ENCODE measurements around the gene FOXP1.

Gene FOXP1

GRCh38 chr3:71060536-71060935, 523.0 kb downstream of the FOXP1 start:
- H3K27me3 Mint-ChIP-seq: no peaks in the 10 kb centered on the region
- no peaks in the 10 kb centered on the region for H3K9me3 Mint-ChIP-seq
- H3K27ac Mint-ChIP-seq: no peak overlapping the region
- H3K4me1 Mint-ChIP-seq (ENCODE audit: low read depth): peaks cover 69% of the 10 kb centered on the region
- no peak overlapping the region for H3K4me3 Mint-ChIP-seq
- H3K36me3 Mint-ChIP-seq (ENCODE audit: low read depth): peaks cover 39% of the 10 kb centered on the region

DNA sequence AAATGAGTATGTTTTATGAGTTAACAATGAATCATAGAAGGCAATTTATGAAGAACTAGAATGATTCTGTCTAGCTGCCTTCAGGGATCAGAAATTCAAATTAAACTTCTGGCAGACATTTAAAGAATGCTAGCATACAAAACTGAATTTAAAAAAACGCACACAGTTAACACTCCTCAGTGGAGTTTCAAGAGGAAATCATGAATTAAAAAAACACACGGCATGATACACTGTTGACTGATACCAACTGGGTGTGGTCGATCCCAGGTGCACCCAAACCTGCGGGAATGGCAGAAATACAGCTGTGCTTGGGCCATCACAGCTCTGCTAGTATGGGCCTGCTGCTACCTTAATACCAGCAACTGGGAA, 526.0 kb downstream of the FOXP1 start:
- H3K4me3 Mint-ChIP-seq: peak overlapping the region; percentile 75
- peaks cover 100% of the 10 kb centered on the region for H3K4me1 Mint-ChIP-seq (ENCODE audit: low read depth)
- H3K27ac Mint-ChIP-seq: peak overlapping the region; percentile 98

DNA sequence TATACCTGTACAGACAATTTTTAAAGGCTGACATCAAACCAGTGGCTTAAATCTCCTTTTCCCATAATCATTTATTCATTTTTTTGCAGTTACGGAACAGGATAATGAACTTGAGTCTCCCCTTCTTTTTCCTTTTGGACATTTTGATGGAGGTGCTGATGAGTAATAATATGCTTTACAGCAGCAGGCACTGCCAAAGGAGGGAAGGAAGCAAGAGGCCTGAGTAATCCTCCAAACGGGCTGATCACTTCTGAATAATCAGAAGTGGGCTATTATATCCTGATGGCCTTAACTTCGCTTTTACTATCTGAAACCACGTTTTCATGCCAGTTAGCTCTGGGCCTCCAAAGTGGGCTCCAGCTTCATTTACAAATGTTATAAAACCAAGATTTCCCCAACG, 527.2 kb downstream of the FOXP1 start:
- peak overlapping the region; percentile 75 for H3K4me3 Mint-ChIP-seq
- peak overlapping the region; percentile 98 for H3K27ac Mint-ChIP-seq
- H3K27me3 Mint-ChIP-seq: no peaks in the 10 kb centered on the region
- no peaks in the 10 kb centered on the region for H3K9me3 Mint-ChIP-seq
- H3K36me3 Mint-ChIP-seq (ENCODE audit: low read depth): peaks cover 68% of the 10 kb centered on the region
- peaks cover 100% of the 10 kb centered on the region for H3K4me1 Mint-ChIP-seq (ENCODE audit: low read depth)

More for the DNA sequence above, 526.0 kb downstream of the FOXP1 start:
- H3K27me3 Mint-ChIP-seq: no peaks in the 10 kb centered on the region
- no peaks in the 10 kb centered on the region for H3K9me3 Mint-ChIP-seq
- peaks cover 67% of the 10 kb centered on the region for H3K36me3 Mint-ChIP-seq (ENCODE audit: low read depth)

DNA sequence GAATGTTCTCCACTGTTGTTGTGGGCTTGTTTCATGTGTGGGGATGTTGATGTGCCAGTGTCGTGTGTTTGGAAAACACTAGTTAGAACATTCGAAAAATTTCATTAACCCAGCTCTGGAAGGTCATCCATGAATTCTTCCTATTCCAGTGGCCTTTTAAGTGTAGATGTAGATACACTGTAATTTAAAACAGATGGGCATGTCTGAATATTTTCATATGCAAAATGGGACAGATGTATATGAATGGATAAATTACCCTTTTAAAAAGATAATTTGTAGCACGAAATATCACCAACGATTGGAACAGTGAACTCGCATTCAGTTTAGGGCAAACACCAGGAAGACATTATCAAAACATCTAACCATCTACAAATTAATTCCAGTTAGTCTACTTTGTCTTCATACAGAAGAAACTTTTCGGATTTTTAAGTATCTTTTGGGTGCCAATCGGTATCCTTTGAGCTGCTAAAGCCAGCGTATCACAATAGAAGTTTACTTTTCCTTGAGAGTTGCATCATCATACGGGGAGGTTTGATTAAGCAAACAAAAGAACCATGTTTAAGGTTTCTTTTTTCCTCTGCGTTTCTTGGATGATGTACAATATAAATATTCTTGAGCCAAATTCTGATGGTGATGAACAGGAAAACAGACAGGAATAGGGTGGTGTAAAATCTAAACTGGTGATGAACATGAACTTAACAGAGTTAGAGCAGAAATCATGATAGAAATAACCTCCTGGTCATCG, 528.1 kb downstream of the FOXP1 start:
- peak overlapping the region; percentile 27 for H3K4me3 Mint-ChIP-seq
- no peaks in the 10 kb centered on the region for H3K9me3 Mint-ChIP-seq
- H3K4me1 Mint-ChIP-seq (ENCODE audit: low read depth): peaks cover 100% of the 10 kb centered on the region
- peaks cover 68% of the 10 kb centered on the region for H3K36me3 Mint-ChIP-seq (ENCODE audit: low read depth)
- H3K27ac Mint-ChIP-seq: peak overlapping the region; percentile 98
- no peaks in the 10 kb centered on the region for H3K27me3 Mint-ChIP-seq

DNA sequence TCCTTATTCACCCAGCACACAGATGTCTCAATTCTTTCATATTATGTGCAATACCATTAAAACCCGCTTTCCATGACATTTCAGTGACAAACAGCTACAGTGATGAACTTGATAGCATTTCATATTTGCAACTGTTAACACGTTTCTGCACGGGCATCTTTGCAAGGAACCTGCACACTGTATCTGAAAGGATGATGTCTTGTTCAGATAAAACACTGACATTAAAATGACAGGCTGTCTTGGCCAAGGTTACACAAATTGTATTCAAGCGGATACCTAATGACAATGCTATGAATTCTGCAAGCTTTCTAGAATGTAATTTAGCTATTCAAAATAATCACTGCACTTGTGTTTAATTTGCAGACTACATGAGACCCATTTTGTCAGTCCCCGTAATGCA, 529.2 kb downstream of the FOXP1 start:
- no peak overlapping the region for H3K4me3 Mint-ChIP-seq

GRCh38 chr3:71053495-71053894, 530.0 kb downstream of the FOXP1 start:
- H3K4me3 Mint-ChIP-seq: peak overlapping the region; percentile 27
- peaks cover 84% of the 10 kb centered on the region for H3K36me3 Mint-ChIP-seq (ENCODE audit: low read depth)
- peak overlapping the region; percentile 75 for H3K27ac Mint-ChIP-seq

More for the DNA sequence above, 529.2 kb downstream of the FOXP1 start:
- Mint-ChIP-seq H3K4me1 (ENCODE audit: low read depth) (peaks cover 100% of the 10 kb centered on the region), H3K27ac (peak overlapping the region; percentile 98), H3K9me3 (no peaks in the 10 kb centered on the region), H3K27me3 (no peaks in the 10 kb centered on the region), H3K36me3 (ENCODE audit: low read depth) (peaks cover 76% of the 10 kb centered on the region)

DNA sequence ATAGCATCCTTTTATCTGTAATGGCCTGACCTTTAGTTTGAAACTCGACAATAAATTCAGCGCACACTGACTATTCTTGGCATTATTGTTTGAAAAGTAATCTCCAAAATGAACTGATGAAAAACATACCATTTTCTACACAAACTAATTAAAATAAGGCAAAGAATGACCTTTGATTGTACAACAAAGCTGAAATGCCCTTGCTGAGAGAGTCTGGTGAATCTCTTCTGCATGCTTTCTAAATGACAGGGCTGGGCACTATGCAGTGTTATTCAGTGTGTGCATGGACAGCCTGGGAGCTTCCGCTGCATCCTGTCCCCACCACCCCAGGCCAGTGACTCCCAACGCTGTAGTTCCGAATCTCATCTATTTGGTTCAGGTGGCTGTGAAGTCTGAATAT, 530.8 kb downstream of the FOXP1 start:
- Mint-ChIP-seq H3K36me3 (ENCODE audit: low read depth) (peaks cover 92% of the 10 kb centered on the region), H3K27ac (peak overlapping the region; percentile 75), H3K4me1 (ENCODE audit: low read depth) (peaks cover 100% of the 10 kb centered on the region), H3K4me3 (peak overlapping the region; percentile 27), H3K9me3 (no peaks in the 10 kb centered on the region), H3K27me3 (no peaks in the 10 kb centered on the region)

More at GRCh38 chr3:71053495-71053894, 530.0 kb downstream of the FOXP1 start:
- Mint-ChIP-seq H3K4me1 (ENCODE audit: low read depth) (peaks cover 100% of the 10 kb centered on the region), H3K27me3 (no peaks in the 10 kb centered on the region), H3K9me3 (no peaks in the 10 kb centered on the region)

DNA sequence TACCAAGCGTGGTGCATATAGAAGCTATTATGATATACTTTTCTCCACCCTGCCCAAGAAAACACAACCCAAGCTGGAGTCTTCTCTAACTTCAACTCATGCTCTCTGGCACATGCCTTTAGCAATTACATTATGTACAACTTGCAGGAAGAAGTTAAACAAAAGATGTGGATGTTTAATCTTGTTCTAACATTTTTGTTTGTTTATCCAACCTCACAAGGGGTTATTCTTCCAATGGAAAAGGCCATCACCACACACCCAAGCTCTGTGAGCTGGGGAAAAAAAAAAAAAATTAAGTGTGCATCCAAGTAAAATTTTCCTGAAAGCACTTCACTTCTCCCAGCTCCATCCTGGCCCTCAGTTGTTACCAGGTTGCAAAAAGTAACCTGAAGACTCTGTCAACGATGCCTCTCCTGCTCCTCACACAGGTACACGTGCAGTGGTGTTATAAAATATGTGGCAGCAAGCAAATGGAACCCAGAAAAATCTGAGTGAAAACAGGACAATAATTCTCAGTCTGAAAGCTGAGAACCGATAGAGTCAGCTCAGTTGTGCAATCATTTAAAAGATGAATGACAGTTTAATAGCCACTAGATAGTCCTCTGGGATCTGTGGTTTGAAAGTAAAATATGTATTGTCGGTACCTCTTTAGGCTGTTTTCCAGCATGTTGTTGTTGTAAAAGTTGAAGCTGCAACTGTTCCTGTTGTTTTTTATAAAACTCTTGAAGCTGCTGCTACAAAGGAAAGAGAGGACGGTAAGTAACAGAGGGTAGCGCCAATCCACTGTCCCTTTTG, 531.4 kb downstream of the FOXP1 start:
- Mint-ChIP-seq H3K36me3 (ENCODE audit: low read depth) (peaks cover 98% of the 10 kb centered on the region), H3K27ac (peak overlapping the region; percentile 90), H3K27me3 (no peaks in the 10 kb centered on the region), H3K4me3 (no peak overlapping the region), H3K4me1 (ENCODE audit: low read depth) (peaks cover 100% of the 10 kb centered on the region), H3K9me3 (no peaks in the 10 kb centered on the region)

DNA sequence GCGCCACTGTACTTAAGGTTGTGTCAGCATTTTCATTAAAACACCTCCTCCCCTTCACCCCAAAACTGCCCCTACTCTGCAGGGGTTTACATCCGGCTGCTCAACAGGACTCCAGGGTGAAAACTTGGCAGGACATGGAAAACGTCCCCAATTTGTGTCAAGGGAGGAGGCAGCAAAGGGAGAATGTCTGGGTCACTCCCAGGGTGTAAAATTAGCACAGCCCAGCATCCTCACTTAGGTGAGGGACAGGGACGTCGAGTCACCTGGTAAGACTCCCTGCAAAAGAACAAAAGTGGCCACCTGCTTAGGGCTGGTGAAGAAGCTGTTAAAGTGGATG, 532.3 kb downstream of the FOXP1 start:
- no peaks in the 10 kb centered on the region for H3K9me3 Mint-ChIP-seq
- H3K4me1 Mint-ChIP-seq (ENCODE audit: low read depth): peaks cover 100% of the 10 kb centered on the region
- H3K36me3 Mint-ChIP-seq (ENCODE audit: low read depth): peaks cover 99% of the 10 kb centered on the region
- peak overlapping the region; percentile 90 for H3K27ac Mint-ChIP-seq
- no peaks in the 10 kb centered on the region for H3K27me3 Mint-ChIP-seq
- H3K4me3 Mint-ChIP-seq: peak overlapping the region; percentile 34

- Mint-ChIP-seq H3K4me1 (ENCODE audit: low read depth) (peaks cover 100% of the 10 kb centered on the region), H3K4me3 (peak overlapping the region; percentile 37), H3K27me3 (no peaks in the 10 kb centered on the region), H3K27ac (peak overlapping the region; percentile 90), H3K36me3 (ENCODE audit: low read depth) (peaks cover 99% of the 10 kb centered on the region), H3K9me3 (no peaks in the 10 kb centered on the region)
Observed at GRCh38 chr3:71050538-71051258, 532.8 kb downstream of the FOXP1 start.

GRCh38 chr3:71050166-71050537, 533.4 kb downstream of the FOXP1 start:
- H3K4me3 Mint-ChIP-seq: peak overlapping the region; percentile 37
- peak overlapping the region; percentile 90 for H3K27ac Mint-ChIP-seq

GRCh38 chr3:71048948-71049347, 534.6 kb downstream of the FOXP1 start:
- Mint-ChIP-seq H3K9me3 (no peaks in the 10 kb centered on the region), H3K4me3 (peak overlapping the region; percentile 33), H3K27ac (peak overlapping the region; percentile 90), H3K27me3 (no peaks in the 10 kb centered on the region), H3K36me3 (ENCODE audit: low read depth) (peaks cover 99% of the 10 kb centered on the region), H3K4me1 (ENCODE audit: low read depth) (peaks cover 100% of the 10 kb centered on the region)

More at GRCh38 chr3:71050166-71050537, 533.4 kb downstream of the FOXP1 start:
- H3K27me3 Mint-ChIP-seq: no peaks in the 10 kb centered on the region
- peaks cover 100% of the 10 kb centered on the region for H3K4me1 Mint-ChIP-seq (ENCODE audit: low read depth)
- H3K36me3 Mint-ChIP-seq (ENCODE audit: low read depth): peaks cover 99% of the 10 kb centered on the region
- no peaks in the 10 kb centered on the region for H3K9me3 Mint-ChIP-seq

DNA sequence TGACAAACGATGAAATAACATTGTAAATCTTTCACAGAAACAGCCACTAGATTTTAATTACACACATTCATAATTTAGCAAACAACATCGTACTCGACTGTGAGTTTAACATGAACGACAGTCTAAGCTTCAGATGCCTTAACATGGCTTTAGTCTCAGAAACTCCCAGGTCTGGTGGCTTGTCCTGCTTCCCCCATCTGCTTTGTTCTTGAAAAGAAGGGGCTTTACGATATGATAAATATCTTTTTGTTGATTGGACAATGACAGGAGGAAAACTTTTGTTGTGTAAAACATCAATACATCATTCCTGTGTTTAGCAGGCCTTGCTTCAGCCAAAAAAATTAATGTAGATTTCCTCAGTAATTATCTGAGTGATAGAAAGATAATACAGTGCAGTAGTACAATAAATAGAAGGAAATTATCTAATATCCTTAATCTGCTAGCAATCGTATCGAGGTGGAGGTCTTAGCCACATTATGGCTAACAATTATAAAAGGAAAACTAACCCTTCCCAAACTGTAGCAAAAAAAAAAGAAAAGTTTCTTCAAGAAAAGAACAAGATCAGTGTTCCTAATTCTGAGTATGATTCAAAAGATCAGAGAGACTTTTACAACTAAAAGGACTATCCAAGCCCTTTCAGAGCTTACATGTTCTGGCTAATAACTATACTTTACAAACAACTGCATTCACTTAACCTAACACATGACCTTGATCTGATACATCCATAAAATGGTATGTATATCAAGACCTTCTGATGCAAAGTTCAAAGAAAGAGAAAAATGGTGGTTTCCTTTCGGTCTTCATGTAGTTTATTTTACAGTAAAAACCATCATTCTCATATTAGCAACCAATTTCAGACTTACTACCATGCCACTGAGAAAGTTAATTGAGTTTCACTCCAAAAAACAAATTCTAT, 535.7 kb downstream of the FOXP1 start:
- H3K4me1 Mint-ChIP-seq (ENCODE audit: low read depth): peaks cover 98% of the 10 kb centered on the region

DNA sequence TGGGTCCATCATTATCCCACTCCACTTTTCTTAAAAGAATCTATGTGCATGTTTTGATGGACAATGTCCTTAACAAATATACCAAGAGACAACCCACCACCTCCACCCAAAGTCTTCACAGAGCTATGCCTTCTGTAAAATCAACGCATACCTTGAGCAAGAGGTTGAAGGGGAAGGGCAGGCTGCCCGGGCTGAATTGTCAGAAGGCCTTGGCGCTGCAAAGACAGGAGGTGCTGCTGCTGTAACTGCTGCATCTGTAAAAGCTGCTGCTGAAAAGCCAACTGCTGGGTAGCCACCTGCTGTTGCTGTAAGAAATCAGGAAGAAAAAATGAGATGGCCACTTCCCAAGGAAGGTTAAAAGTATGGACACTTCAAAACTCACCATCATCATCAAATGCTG, 536.7 kb downstream of the FOXP1 start:
- H3K27me3 Mint-ChIP-seq: no peaks in the 10 kb centered on the region
- H3K4me3 Mint-ChIP-seq: peak overlapping the region; percentile 6
- peaks cover 98% of the 10 kb centered on the region for H3K4me1 Mint-ChIP-seq (ENCODE audit: low read depth)
- peaks cover 90% of the 10 kb centered on the region for H3K36me3 Mint-ChIP-seq (ENCODE audit: low read depth)
- H3K27ac Mint-ChIP-seq: peak overlapping the region; percentile 90
- H3K9me3 Mint-ChIP-seq: no peaks in the 10 kb centered on the region

More for the DNA sequence above, 535.7 kb downstream of the FOXP1 start:
- no peaks in the 10 kb centered on the region for H3K9me3 Mint-ChIP-seq
- peak overlapping the region; percentile 90 for H3K27ac Mint-ChIP-seq
- peak overlapping the region; percentile 24 for H3K4me3 Mint-ChIP-seq
- H3K27me3 Mint-ChIP-seq: no peaks in the 10 kb centered on the region
- H3K36me3 Mint-ChIP-seq (ENCODE audit: low read depth): peaks cover 94% of the 10 kb centered on the region
